ENCODE data around the gene BSDC1. TPM values are rescaled to one million over a fixed set of nuclear protein-coding genes. Genes with fewer than 3 reads are reported as not detected.

Gene BSDC1
- total and polyA plus RNA-seq, 2 of the 13 experiments (the other 11 are each of a cell fraction or from before 2014, with no cell fraction given): 40.3 to 64.2 TPM

DNA sequence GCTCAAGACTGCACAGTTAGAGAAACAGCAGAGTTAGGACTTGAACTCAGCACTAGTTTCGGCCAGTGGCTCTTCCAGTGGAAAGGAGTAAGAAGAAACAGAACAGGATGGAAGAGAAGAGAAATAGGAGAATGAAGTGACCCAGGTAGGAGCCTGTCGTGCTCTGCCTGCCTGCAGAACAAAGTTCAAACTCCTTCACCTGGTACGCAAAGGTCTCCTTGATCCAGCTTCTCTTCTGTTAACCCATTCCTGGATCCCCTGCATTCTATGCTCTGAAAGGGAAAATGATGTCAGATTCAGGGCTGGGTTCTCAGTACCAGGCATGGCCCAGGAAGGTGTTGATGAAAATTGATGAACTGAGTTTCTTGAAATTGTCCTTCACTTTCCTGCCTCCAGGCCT, 35.8 kb downstream of the BSDC1 start:
- ChIA-PET POLR2A (interaction anchor here (0.8 to 1.7 kb wide), 5 partner anchors 9 to 36 kb away, joined by 3 to 4 read pairs (median 3); partner anchors contain the start of genes BSDC1 and MARCKSL1), CTCF (ENCODE audit: low intra/inter-chr PET ratio, low total read pairs) (no interaction called here)
- H3K27ac ChIP-seq (ENCODE audit: extremely low read length, insufficient read depth, low read length): peak overlapping the region; percentile 23
- H3K9ac ChIP-seq (ENCODE audit: insufficient read depth, low read depth, low read length): no peak overlapping the region
- no peaks in the 10 kb centered on the region for H3K9me3 ChIP-seq (ENCODE audit: low read length)
- peak; percentile 66 for FAIRE-seq
- H3K27me3 ChIP-seq (ENCODE audit: control insufficient read depth in 1 of 2, insufficient read depth in 2 of 2, low read length in 2 of 2): no peaks in the 10 kb centered on the region
- 25% methylated on average over 3 of the region's 3 CpGs for WGBS (ENCODE audit: low lambda C conversion rate)
- peaks cover 34% of the 10 kb centered on the region for H3K4me1 ChIP-seq (ENCODE audit: insufficient read depth, low read length)
- H3K4me3 ChIP-seq (replicated peaks in 1 of 3; ENCODE audit: insufficient read depth in 1 of 3, low read depth in 2 of 3, low read length in 3 of 3): no peak overlapping the region
- peak overlapping the region; percentile 48 for H3K4me2 ChIP-seq (ENCODE audit: low read depth, low read length)
- no peaks in the 10 kb centered on the region for H4K20me1 ChIP-seq (ENCODE audit: insufficient read depth, low read length)
- H2AFZ ChIP-seq (ENCODE audit: low read length): no peak overlapping the region
- no peak for DNase-seq (ENCODE audit: low spot score)
- intact Hi-C loops (cut with micrococcal nuclease; ENCODE audit: unreplicated experiment): no loop called here
- BruUV-seq (replicated peaks): TSS peak; percentile 15
- peaks cover 0 to 10% of the 10 kb centered on the region in 2 experiments; a peak in 1 of 5 replicates for H3K36me3 ChIP-seq (replicated peaks in 1 of 2; ENCODE audit: control insufficient read depth in 1 of 2, insufficient read depth in 2 of 2, low read length in 2 of 2)
- H3K79me2 ChIP-seq (ENCODE audit: insufficient read depth, low read length): no peaks in the 10 kb centered on the region
- ATAC-seq: peak; percentile 45
- in situ Hi-C loops (cut with HindIII; ENCODE audit: extremely low pct_ligation_motif_present, low pct_unique_long_range_greater_than_20kb): no loop called here
- TF ChIP-seq RBM22 (optimal IDR thresholded peaks at IDR 0.05; ENCODE audit: low read length) (peak; percentile 27), ZNF652 (CRISPR knock-in tag; IDR thresholded peaks at IDR 0.05; ENCODE audit: borderline replicate concordance, low read depth) (peak; percentile 95), NFIB (CRISPR knock-in tag; IDR thresholded peaks at IDR 0.05; ENCODE audit: borderline replicate concordance) (no peak), JUNB (CRISPR knock-in tag; IDR thresholded peaks at IDR 0.05; ENCODE audit: borderline replicate concordance) (0 out of 2 replicates have a peak, but pooled peaks have one; percentile 19), ESRRA (CRISPR knock-in tag; IDR thresholded peaks at IDR 0.05; ENCODE audit: low read depth) (0 out of 2 replicates have a peak, but pooled peaks have one; percentile 27), HNF4A (CRISPR knock-in tag; IDR thresholded peaks at IDR 0.05) (peak; percentile 74), HDAC1 (CRISPR knock-in tag; IDR thresholded peaks at IDR 0.05) (no peak), SATB2 (CRISPR knock-in tag; IDR thresholded peaks at IDR 0.05) (no peak), HNF4G (IDR thresholded peaks at IDR 0.05; ENCODE audit: borderline replicate concordance, low read depth, low read length) (peak; percentile 80; the same call in 1 of the 2 replicates), HNF4G (CRISPR knock-in tag; IDR thresholded peaks at IDR 0.05; ENCODE audit: borderline replicate concordance, low read depth) (no peak), TEAD3 (CRISPR knock-in tag; optimal IDR thresholded peaks at IDR 0.05; ENCODE audit: borderline replicate concordance) (peak; percentile 20), NONO (IDR thresholded peaks at IDR 0.05) (no peak), NONO (CRISPR knock-in tag; conservative IDR thresholded peaks at IDR 0.05) (0 out of 2 replicates have a peak, but pooled peaks have one; percentile 32)
- TF ChIP-seq, protein P1, sequence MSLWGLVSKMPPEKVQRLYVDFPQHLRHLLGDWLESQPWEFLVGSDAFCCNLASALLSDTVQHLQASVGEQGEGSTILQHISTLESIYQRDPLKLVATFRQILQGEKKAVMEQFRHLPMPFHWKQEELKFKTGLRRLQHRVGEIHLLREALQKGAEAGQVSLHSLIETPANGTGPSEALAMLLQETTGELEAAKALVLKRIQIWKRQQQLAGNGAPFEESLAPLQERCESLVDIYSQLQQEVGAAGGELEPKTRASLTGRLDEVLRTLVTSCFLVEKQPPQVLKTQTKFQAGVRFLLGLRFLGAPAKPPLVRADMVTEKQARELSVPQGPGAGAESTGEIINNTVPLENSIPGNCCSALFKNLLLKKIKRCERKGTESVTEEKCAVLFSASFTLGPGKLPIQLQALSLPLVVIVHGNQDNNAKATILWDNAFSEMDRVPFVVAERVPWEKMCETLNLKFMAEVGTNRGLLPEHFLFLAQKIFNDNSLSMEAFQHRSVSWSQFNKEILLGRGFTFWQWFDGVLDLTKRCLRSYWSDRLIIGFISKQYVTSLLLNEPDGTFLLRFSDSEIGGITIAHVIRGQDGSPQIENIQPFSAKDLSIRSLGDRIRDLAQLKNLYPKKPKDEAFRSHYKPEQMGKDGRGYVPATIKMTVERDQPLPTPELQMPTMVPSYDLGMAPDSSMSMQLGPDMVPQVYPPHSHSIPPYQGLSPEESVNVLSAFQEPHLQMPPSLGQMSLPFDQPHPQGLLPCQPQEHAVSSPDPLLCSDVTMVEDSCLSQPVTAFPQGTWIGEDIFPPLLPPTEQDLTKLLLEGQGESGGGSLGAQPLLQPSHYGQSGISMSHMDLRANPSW (CRISPR knock-in tag; IDR thresholded peaks at IDR 0.05; ENCODE audit: borderline replicate concordance): no peak
- TF ChIP-seq, protein P2, sequence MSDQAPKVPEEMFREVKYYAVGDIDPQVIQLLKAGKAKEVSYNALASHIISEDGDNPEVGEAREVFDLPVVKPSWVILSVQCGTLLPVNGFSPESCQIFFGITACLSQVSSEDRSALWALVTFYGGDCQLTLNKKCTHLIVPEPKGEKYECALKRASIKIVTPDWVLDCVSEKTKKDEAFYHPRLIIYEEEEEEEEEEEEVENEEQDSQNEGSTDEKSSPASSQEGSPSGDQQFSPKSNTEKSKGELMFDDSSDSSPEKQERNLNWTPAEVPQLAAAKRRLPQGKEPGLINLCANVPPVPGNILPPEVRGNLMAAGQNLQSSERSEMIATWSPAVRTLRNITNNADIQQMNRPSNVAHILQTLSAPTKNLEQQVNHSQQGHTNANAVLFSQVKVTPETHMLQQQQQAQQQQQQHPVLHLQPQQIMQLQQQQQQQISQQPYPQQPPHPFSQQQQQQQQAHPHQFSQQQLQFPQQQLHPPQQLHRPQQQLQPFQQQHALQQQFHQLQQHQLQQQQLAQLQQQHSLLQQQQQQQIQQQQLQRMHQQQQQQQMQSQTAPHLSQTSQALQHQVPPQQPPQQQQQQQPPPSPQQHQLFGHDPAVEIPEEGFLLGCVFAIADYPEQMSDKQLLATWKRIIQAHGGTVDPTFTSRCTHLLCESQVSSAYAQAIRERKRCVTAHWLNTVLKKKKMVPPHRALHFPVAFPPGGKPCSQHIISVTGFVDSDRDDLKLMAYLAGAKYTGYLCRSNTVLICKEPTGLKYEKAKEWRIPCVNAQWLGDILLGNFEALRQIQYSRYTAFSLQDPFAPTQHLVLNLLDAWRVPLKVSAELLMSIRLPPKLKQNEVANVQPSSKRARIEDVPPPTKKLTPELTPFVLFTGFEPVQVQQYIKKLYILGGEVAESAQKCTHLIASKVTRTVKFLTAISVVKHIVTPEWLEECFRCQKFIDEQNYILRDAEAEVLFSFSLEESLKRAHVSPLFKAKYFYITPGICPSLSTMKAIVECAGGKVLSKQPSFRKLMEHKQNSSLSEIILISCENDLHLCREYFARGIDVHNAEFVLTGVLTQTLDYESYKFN (CRISPR knock-in tag; conservative IDR thresholded peaks at IDR 0.05): peak; percentile 53
- TF ChIP-seq, protein P3, sequence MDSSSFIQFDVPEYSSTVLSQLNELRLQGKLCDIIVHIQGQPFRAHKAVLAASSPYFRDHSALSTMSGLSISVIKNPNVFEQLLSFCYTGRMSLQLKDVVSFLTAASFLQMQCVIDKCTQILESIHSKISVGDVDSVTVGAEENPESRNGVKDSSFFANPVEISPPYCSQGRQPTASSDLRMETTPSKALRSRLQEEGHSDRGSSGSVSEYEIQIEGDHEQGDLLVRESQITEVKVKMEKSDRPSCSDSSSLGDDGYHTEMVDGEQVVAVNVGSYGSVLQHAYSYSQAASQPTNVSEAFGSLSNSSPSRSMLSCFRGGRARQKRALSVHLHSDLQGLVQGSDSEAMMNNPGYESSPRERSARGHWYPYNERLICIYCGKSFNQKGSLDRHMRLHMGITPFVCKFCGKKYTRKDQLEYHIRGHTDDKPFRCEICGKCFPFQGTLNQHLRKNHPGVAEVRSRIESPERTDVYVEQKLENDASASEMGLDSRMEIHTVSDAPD (CRISPR knock-in tag; IDR thresholded peaks at IDR 0.05): no peak

Measured in HepG2 (cell line).